ENCODE measurements around the gene CYGB.
"Not testable (repeated sequence)": the region's sequence is repeated elsewhere in the genome, so short reads cannot be mapped to it uniquely, and the experiment has no call there.

CYGB gene

DNA sequence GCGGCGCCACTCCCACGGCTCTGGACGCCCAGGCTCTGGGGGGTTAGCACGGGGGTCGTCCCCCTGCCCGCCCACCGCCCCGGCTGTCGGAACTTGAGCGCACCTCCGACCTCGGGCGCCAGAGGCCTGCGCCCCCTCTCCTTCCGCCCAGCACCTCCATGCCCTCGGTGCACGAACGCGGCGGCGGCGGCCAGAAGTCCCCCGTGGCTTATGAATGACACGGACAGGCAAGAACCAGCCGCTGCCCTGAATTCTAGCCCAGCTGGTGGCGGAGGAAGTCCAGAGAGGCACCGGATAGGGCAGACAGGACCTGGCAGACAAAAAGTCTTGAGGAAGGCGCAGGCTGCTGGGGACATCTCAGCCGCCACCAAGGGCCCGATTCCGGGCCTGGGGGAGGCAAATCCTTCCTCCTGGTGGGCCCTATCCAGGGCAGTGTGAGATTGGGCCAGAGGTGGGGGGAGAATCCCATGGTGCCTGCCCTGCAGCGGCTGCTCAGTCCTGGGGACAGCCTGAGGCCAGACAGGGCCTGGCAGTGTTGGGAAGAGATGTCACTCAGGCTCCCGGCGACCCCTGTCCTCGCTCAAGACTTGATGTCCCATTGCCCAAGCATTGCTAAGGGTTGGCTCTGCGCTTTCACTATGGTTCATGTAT lies 897 bp upstream of the CYGB start:
- DNase-seq: no peak

DNA sequence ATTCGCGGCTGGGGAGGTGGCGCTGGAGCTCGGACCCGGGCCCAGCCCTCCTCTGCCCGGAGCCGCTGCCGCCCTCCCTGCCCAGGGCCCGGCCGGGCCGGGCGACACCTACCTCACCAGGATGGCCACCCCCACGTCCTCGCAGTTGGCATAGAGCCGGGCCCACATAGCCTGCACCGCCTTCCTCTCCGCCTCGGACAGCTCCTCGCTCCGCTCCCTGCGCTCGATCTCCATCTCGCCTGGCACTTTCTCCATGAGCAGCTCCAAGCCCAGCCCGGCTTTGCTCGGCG lies 276 bp downstream of the CYGB start:
- DNase-seq: no peak

DNA sequence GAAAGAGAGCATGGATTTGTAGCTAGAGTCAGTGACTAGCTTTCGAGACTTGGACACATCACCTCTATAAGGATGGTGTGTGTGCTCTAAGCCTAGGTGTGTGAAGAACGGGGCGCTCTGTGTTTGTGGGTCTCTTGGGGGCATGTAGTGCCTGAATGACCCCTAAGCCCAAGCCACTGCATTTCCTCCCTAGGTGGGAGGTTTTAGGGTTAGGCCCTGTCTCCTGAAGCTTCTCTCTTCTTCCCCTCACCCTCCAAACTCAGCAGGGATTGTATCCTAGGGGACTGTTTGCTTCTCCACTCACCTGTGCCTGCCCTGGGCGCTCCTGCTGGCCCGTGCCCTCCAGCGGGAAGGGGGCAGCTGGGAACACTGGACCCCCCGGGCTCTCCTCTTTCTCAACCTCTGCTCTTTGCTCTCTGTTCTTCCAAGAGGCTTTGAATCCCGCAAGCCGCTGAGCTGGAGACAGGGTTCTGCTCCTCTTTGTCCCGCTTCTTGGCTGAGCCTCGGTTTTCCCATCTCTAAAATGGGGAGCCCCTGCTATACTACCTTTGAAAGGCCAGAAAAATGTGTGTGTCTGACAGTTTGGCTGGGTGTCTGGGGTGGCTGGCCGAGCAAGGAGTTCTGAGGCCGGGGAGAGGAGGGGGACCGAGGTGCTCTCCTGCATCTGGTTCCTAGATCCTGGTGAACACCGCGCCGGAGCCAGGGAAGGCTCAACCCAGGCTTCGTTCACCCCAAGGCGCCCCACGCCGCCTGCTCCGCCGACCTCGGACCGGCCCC lies 810 bp downstream of the CYGB start:
- no peak for DNase-seq

DNA sequence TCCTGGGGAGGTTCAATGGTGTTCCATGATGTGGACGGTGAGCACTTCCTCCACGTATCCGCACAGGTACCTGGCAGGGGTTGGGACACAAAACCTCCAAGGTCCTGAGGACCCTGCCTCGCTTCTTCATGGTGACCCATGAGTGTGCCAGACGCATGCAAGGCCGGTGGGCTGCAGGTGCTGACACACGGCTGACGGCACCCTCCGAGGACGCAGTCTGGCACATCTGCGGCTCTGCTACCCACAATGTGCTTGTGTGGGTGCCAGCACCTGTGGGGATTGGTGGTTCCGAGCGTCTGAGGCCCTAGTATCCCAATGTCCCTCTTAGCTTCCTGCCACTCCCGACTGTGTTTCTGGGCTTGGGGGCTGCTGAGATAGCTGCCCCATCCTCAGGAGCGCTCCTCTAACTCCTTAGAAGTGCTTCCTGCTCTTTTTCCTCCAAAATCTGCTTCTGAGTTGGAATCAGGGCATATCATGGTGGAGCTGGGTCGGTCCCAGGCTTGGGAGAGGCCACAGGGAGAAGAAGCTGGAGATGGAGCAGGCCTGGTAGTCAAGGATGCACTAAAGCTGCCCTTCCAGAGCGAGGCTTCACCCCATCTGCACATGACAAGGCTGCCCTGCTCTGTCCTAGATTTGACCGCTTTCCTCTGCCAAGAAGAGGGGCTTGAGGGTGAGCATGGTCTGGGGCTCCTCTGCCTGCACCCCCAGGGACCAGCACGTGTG lies 1.6 kb downstream of the CYGB start:
- no peak for DNase-seq

DNA sequence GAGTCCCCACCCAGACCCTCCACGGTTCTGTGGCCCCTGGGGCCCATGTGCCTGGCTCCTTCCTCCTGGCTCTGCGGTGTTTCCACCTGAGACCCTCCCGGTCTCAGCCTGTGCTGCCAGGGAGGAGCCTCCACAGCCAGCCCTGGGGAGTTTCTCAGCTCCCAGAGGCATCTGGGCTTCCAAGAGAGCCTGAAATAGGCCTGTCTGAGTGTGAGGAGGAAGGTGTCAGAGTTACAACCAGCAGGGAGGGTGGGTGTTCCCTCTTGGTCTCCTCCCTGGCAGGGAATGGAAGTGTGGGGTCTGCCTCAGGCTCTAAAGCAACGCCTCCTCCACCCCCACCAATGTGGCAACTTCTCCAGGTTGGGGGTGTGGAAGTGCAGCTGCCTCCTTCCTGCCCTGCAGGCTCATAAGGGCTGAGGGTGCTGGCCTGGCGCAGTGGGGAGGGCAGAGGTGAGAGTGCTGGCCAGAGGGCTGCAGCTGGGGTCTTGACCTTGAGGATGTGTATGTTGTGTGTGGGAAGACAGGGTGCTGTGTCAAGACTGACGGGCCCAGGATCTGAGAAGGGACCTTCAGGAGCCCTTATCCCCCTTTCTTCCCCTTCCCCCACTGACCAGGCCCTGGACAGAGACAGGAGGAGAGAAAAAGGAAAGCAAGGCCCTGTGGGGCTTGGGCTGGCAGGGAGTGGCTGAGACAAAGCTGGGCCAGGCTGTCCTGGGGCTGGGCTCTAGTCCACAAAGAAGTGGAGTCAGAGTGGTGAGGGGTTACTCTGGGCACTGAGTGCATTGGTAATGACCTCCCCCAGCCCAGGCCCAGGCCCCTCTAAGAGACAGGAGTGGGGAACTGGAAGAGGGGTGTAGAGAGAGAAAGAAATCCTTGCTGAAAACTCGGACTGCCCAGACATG lies 2.4 kb downstream of the CYGB start:
- DNase-seq: no peak

DNA sequence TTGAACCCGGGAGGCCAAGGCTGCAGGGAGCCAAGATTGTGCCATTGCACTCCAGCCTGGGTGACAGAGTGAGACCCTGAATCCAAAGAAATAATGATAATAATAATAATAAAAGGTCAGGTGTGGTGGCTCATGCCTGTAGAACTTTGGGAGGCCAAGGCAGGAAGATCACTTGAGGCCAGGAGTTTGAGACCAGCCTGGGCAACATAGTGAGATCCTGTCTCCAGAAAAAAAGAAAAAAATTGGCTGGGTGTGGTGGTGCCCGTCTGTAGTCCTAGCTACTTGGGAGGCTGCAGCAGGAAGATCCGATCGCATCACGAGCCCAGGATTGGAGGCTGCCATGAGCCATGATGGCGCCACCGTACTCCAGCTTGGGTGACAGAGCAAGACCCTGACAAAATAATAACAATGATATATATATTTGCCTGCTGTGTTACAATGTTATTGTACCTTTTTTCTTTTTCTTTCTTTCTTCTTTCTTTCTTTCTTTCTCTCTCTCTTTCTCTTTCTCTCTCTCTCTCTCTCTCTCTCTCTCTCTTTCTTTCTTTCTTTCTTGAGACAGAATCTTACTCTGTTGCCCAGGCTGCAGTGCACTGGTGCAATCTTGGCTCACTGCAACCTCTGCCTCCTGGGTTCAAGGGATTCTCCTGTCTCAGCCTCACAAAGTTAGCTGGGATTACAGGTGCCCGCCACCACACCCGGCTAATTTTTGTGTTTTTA lies 3.7 kb downstream of the CYGB start:
- DNase-seq: not testable (repeated sequence)

- no peak for DNase-seq
Observed at GRCh38 chr17:76532072-76532651, 5.3 kb downstream of the CYGB start.

GRCh38 chr17:76531486-76532038 lies 5.9 kb downstream of the CYGB start:
- no peak for DNase-seq

DNA sequence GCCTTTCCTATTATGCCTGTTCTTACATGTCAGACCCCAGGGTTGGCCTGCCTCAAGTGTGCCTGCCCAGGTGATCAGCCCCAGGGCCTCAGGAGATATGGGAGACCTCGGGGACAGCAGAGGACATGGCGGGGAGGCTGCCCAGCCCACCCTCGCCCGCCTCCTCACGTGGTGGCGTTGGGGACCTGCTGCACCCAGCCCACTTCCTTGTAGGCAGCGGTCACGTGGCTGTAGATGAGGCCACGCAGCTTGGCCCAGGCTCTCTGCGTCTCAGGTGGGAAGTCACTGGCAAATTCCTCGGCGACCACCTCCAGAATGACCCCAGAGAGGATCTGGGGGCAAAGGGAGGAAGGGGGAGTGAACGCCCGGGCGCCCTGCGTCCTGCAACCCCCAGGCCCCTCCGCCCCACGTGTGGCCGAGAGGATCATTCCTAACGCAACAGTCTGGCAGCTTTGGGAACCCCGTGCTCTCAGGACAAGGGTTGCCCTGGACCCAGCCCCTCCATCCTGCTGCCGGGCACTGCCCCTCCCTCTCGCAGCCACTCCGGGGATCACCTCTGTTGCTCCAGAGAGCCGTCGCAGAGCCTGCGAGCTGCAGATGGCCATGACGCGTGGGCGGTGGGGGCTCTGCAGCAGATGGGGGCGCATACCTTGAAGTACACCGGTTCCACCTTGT lies 6.6 kb downstream of the CYGB start:
- no peak for DNase-seq

- DNase-seq: no peak
Observed at GRCh38 chr17:76530095-76530723, 7.3 kb downstream of the CYGB start.

DNA sequence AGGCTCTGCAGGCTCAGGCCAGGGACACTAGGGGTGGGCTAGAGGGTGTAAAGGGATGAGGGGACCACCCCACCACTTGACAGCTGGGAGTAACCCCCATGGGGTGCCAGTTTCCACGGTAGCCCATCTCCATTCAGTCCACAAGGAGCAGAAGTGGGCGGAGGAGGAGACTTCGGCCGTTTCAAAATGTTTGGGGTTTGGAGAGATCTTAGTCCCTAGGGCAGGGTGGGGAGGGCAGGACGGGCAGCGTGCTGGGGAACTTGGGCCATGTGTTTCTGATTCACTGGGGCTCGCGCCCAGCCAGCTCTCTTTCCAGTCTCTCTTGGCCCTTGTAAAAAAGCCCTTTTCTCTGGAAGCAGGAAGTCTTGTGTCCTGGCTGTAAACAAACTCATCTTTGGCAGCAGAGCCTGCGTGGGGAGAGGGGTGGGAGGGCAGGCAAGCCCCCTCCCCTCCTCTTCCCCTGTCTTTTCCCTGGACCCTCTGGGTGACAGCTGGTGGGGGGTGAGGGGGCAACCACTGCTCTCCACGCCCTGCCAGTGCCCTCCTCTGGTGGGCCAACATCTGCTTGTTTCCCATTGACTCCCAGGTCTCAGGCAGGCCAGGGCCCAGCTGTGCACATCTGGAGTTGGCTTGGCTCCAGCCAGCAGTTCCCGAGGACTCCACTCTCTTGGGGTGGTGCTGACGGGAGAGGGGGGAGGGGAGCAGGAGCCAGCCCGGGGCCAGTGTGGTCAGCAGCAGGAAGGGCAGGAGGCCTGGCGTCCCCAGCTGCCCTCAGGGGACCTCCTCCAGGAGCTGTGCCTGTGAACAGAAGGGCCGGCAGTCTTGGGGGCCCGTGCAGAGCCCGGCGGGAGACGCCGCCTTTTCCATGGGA lies 8.1 kb downstream of the CYGB start:
- DNase-seq: no peak

- no peak for DNase-seq
Observed at GRCh38 chr17:76528528-76529223, 8.8 kb downstream of the CYGB start.

DNA sequence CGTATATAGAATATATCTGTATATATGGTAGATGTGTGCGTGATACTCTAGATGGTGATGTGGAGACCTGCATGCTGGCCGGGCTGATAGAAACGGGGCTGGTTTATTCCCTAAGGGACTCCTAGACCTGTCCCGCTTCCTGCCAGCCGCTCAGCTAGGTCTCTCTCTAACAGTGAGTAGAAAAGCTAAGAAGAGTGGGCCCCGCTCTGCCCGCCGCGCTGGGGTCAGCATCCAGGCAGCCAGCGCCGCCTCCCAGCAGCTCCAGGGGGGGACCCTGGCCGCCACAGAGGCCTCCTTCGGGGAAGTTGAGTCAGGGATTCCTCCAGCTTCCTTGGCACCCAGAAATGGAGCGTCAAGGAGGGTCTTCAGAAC lies 9.4 kb downstream of the CYGB start:
- DNase-seq: no peak

- DNase-seq: peak in 1 of 5 experiments; percentile 39
Observed at GRCh38 chr17:76527430-76528111, 9.9 kb downstream of the CYGB start.

DNA sequence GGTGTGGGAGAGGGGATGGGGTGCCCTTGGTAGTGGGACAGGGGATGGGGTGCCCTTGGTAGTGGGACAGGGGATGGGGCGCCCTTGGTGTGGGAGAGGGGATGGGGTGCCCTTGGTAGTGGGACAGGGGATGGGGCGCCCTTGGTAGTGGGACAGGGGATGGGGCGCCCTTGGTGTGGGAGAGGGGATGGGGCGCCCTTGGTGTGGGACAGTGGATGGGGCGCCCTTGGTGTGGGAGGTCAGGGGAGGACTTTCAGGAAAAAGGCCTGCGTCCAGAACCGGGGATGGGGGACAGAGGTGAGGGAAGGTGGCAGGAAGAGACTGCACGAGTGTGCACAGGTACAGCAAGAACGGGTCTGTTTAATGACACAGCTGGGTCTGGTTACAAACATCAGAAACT lies 10.5 kb downstream of the CYGB start:
- DNase-seq: not testable (repeated sequence)

DNA sequence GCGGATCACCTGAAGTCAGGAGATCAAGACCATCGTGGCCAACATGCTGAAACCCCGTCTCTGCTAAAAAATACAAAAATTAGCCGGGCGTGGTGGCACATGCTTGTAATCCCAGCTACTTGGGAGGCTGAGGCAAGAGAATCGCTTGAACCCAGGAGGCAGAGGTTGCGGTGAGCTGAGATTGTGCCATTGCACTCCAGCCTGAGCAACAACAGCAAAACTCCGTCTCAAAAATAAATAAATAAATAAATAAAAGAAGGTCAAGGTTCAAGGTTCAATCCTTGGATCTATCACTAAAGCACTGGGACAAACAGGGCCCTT lies 12.0 kb downstream of the CYGB start:
- DNase-seq: not testable (repeated sequence)

GRCh38 chr17:76524598-76525512 lies 12.7 kb downstream of the CYGB start:
- DNase-seq: no peak
